Activated CD4-positive, alpha-beta T cell treated with anti-CD3 and anti-CD28 coated beads for 36 hours (primary cell): ENCODE data around the gene SLC25A34. TPM values are rescaled to one million over a fixed set of nuclear protein-coding genes. Genes with fewer than 3 reads are reported as not detected.
A peak's percentile ranks its signal among the peaks of the same experiment; 100 is the strongest.

ENCODE experiments used
- ATAC-seq: fragments of 200-7000 bp; cut with Tn5 transposase; one replicate; pipeline ENCODE4 v1.10.0; 2021; ENCODE audit warnings: mild to moderate bottlenecking, moderate library complexity
- CTCF ChIA-PET: fragments of 350-600 bp; sonication (Branson Sonifier 250); formaldehyde crosslinking; loops from one replicate; lab custom pipeline; 2021; ENCODE audit warnings: antibody characterized with exemption; lab: Charles Lee
- POLR2A ChIA-PET: fragments of 350-600 bp; sonication (Branson Sonifier 250); formaldehyde crosslinking; loops from one replicate; lab custom pipeline; 2021; ENCODE audit warnings: antibody characterized with exemption, inconsistent platforms; lab: Charles Lee
- DNase-seq: peaks from one replicate; pipeline ENCODE4 v3.0.0-alpha.2; 2020
- H3K27ac Mint-ChIP-seq: one replicate; pipeline ENCODE4 v1.8.0; 2021; ENCODE audit warnings: mixed read lengths
- H3K27me3 Mint-ChIP-seq: one replicate; pipeline ENCODE4 v1.8.0; 2021; ENCODE audit warnings: mixed read lengths
- H3K36me3 Mint-ChIP-seq: one replicate; pipeline ENCODE4 v1.8.0; 2021; ENCODE audit warnings: low read depth, mixed read lengths
- H3K4me1 Mint-ChIP-seq: one replicate; pipeline ENCODE4 v1.8.0; 2021; ENCODE audit warnings: mixed read lengths
- H3K4me3 Mint-ChIP-seq: one replicate; pipeline ENCODE4 v1.8.0; 2021; ENCODE audit warnings: mild to moderate bottlenecking, moderate library complexity, mixed read lengths
- H3K9me3 Mint-ChIP-seq: one replicate; pipeline ENCODE4 v1.8.0; 2021; ENCODE audit warnings: low read depth, mixed read lengths
- intact Hi-C, 2 experiments: fragments of 100-400 bp; cut with DNase I in 1 of 2; cut with micrococcal nuclease in 1 of 2; formaldehyde crosslinking; loops; one replicate each; pipeline versions ENCODE4 v1.14.2 to v1.15.1; 2022 to 2024; cut with DNase I, micrococcal nuclease
- total RNA-seq, 2 experiments: library from RNA; stranded (reverse); gene quantifications; one replicate each; pipeline ENCODE4 v1.2.3, GENCODE V29; 2021

Gene SLC25A34
- total RNA-seq, 2 experiments from 2014 or later, result 0.82 to 0.86 TPM

DNA sequence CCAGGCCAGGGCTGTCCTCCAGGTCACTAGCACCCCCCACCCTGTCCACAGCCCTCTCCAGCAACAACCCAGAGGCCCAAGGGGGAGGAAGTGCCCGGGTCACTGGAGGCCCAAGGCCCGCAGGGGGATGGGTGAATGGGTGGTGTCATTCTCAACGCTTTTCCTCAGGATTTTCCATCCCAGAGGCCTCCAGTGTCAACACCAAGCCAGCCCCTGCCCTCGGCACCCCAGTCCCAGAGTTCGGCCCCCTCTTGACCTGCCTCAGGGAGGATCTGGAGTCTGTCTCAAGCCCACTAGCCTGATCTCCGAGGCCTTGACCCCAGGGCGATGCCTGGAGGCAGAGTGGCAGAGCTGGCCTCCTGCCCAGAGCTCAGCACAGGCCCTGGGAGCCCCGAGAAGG is 11.3 kb downstream of the SLC25A34 start:
- no peaks in the 10 kb centered on the region for H3K4me1 Mint-ChIP-seq
- no peak for DNase-seq
- no peaks in the 10 kb centered on the region for H3K9me3 Mint-ChIP-seq
- no peak overlapping the region for H3K4me3 Mint-ChIP-seq
- no peaks in the 10 kb centered on the region for H3K36me3 Mint-ChIP-seq
- CTCF ChIA-PET, result interaction anchor here (0.6 kb wide), 1 partner anchor 69 kb away, joined by 3 read pairs; no protein-coding TSS in a partner anchor
- H3K27me3 Mint-ChIP-seq, result no peaks in the 10 kb centered on the region
- intact Hi-C loops, result no loop called here
- H3K27ac Mint-ChIP-seq, result no peak overlapping the region
- POLR2A ChIA-PET, result no interaction called here
- ATAC-seq, result no peak

DNA sequence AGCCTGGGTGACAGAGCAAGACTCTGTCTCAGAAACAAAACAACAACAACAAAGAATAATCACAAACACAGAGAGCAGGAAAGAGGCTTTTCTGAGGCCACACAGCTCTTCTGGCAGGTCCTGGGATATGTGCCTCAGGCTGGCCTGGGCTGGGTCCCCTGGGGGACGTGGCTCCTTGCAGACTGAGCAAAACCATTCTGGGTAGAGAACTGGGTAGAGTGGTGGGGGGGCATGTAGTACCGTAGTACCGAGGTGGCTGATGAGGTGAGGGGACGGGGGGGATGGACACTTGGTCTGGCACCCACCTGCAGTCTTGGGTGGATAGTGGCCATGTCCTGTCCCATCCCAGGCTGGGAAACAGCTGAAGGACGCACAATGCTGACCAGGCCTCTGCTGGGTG is 12.2 kb downstream of the SLC25A34 start:
- no peak for ATAC-seq
- H3K36me3 Mint-ChIP-seq, result no peaks in the 10 kb centered on the region
- ChIA-PET POLR2A (no interaction called here), CTCF (no interaction called here)
- no peaks in the 10 kb centered on the region for H3K27me3 Mint-ChIP-seq
- H3K27ac Mint-ChIP-seq, result no peak overlapping the region
- no peak for DNase-seq
- H3K4me1 Mint-ChIP-seq, result no peaks in the 10 kb centered on the region
- no peaks in the 10 kb centered on the region for H3K9me3 Mint-ChIP-seq
- no peak overlapping the region for H3K4me3 Mint-ChIP-seq
- intact Hi-C loops, result no loop called here

DNA sequence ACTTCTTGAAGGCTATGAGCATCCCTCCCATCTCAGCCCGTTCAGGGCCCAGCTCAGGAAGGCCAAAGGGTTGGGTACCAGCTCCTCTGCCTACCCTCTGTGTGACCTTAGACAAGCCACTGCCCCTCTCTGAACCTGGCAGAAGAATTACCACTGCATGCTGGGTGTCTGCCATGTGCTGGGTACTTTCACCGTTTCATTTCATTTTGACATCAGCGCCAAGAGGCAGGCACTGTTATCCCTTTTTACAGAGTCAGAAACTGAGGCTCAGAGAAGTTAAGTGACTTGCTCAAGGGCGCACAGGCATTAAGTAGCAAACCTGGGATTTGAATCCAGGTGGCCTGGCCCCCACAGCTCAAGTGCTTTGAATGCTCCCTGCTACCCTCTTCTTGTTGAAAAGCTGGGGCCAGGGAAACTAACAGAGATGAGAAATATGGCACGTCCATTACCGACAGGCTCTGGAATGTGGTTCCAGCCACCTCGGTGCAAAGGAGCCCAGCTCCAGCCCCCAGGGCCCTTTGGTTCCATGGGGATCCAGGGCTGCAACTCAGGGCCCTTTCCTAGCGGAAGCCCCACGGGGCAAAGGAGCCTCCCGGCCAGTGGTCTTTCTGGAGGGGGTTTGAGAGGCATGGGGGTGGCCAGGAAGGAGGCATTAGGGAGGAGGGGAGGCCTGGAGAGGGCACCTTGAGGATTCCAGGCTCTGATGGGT is 12.8 kb downstream of the SLC25A34 start:
- CTCF ChIA-PET, result no interaction called here
- H3K9me3 Mint-ChIP-seq, result no peaks in the 10 kb centered on the region
- intact Hi-C loops, result no loop called here
- H3K27me3 Mint-ChIP-seq, result no peaks in the 10 kb centered on the region
- H3K36me3 Mint-ChIP-seq, result no peaks in the 10 kb centered on the region
- H3K27ac Mint-ChIP-seq, result no peak overlapping the region
- DNase-seq (no peak), ATAC-seq (no peak)
- POLR2A ChIA-PET, result no interaction called here
- no peak overlapping the region for H3K4me3 Mint-ChIP-seq
- H3K4me1 Mint-ChIP-seq, result no peaks in the 10 kb centered on the region

DNA sequence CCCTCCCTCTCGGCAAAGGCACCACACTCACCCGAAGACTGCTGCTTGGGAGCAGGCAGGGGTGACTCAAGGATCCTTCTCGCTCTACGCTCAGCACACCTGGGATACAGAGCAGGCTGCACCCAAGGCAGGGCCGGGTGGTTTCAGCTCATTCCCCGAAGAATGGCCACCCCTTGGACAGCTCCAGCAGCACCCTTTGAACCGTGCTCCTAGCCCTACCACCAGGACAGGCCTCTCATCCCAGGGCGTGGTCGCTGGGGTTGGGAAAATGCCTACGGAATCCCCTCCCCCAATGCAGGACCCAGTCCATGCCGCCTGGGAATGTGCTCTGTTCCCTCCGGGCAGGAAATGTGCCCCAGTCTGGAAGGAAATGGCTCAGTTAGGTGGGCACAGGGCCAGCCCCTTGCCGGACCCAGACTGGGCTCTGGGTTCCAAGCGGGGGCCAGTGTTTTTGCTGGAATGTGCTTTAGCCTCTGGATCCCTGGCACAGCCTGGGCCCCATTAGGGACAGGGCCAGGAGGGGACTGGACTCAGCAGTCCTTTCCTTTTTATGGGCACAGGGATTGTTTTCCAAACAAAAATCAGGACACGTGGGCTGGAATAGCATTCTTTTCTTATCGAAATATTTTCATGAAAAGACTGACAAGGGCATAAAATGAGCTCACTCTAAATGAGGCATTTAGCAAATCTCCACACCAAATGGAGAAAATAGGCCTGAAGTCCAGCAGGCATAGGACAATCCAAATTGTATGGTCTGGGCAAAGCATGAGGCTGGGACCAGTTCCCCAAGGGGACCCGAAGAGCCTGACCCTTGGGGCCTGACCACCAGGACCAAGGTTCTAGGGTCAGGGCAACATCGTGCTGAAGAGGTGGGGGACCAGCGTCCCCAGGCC is 13.6 kb downstream of the SLC25A34 start:
- Mint-ChIP-seq H3K27me3 (no peaks in the 10 kb centered on the region), H3K4me1 (no peaks in the 10 kb centered on the region), H3K4me3 (no peak overlapping the region), H3K9me3 (no peaks in the 10 kb centered on the region), H3K27ac (no peak overlapping the region), H3K36me3 (no peaks in the 10 kb centered on the region)
- DNase-seq (no peak), ATAC-seq (no peak)
- intact Hi-C loops, result no loop called here
- CTCF ChIA-PET, result no interaction called here
- POLR2A ChIA-PET, result no interaction called here

DNA sequence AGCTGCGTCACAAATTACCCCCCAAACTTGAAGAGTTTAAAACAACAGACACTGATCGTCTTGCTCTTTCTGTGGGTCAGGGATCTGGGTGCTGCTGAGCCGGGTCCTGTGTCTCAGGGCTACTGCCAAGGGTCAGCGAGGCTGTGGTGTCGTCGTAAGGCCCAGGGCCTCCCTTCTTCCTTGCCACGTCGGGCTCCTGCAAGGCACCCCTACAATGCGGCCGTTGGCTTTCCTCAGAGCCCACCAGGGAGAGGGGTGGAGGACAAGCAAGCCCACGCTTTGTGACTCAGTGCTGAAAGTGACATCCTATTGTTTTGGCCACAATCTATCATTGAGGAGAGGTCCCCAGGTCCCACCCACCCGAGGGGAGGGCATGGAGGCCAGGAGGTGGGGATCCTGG is 14.9 kb downstream of the SLC25A34 start:
- ATAC-seq (no peak), DNase-seq (no peak)
- H3K9me3 Mint-ChIP-seq, result no peaks in the 10 kb centered on the region
- ChIA-PET CTCF (interaction anchor here (0.6 kb wide), 1 partner anchor 41 kb away, joined by 3 read pairs; no protein-coding TSS in a partner anchor), POLR2A (no interaction called here)
- H3K27ac Mint-ChIP-seq, result no peak overlapping the region
- intact Hi-C loops, result no loop called here
- peaks cover 4% of the 10 kb centered on the region for H3K27me3 Mint-ChIP-seq
- H3K4me3 Mint-ChIP-seq, result no peak overlapping the region
- H3K36me3 Mint-ChIP-seq, result no peaks in the 10 kb centered on the region
- no peaks in the 10 kb centered on the region for H3K4me1 Mint-ChIP-seq

DNA sequence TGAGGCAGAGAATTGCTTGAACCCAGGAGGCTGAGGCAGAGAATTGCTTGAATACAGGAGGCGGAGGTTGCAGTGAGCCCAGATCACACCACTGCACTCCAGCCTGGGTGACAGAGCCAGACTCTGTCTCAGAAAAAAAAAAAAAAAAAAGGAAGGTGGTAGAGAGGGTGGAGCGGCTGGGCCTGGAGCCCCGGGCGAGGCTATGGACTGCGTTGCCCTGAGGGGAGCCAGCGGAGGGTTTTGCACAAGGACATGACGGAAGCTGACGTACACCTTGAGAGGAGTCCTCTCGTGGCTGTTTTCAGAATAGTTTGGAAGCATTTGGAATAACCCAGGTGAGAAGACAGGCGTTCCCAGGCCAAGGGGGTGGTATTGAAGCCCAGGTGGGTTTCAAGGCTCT is 15.7 kb downstream of the SLC25A34 start:
- peaks cover 5% of the 10 kb centered on the region for H3K4me1 Mint-ChIP-seq
- CTCF ChIA-PET, result no interaction called here
- peaks cover 11% of the 10 kb centered on the region for H3K27me3 Mint-ChIP-seq
- POLR2A ChIA-PET, result no interaction called here
- DNase-seq (no peak), ATAC-seq (no peak)
- no peaks in the 10 kb centered on the region for H3K36me3 Mint-ChIP-seq
- H3K4me3 Mint-ChIP-seq, result no peak overlapping the region
- intact Hi-C loops, result no loop called here
- no peak overlapping the region for H3K27ac Mint-ChIP-seq
- no peaks in the 10 kb centered on the region for H3K9me3 Mint-ChIP-seq

DNA sequence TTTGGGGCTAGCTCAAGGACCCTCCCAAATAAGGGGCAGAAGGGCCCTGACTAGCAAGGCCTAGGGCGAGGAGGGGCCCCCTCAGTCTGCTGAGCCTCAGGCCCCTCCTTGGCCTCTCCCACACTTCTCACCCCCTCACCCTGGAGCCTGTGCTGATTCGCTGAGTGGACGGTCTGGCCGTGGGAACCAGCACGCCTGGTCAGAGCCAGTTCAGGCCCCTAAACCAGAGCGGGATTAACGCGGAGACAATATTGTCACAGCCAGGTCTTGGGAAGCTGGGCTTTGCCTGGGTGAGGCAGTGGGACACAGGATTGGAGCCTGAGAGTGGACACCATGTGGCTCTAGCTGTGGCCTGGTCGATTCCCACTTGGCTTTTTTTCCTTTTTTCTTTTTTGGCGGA is 17.7 kb downstream of the SLC25A34 start:
- Mint-ChIP-seq H3K4me3 (no peak overlapping the region), H3K4me1 (peaks cover 8% of the 10 kb centered on the region), H3K27me3 (peaks cover 22% of the 10 kb centered on the region), H3K36me3 (no peaks in the 10 kb centered on the region), H3K9me3 (no peaks in the 10 kb centered on the region), H3K27ac (no peak overlapping the region)
- intact Hi-C loops, result no loop called here
- ChIA-PET POLR2A (no interaction called here), CTCF (no interaction called here)
- ATAC-seq, result no peak
- no peak for DNase-seq

DNA sequence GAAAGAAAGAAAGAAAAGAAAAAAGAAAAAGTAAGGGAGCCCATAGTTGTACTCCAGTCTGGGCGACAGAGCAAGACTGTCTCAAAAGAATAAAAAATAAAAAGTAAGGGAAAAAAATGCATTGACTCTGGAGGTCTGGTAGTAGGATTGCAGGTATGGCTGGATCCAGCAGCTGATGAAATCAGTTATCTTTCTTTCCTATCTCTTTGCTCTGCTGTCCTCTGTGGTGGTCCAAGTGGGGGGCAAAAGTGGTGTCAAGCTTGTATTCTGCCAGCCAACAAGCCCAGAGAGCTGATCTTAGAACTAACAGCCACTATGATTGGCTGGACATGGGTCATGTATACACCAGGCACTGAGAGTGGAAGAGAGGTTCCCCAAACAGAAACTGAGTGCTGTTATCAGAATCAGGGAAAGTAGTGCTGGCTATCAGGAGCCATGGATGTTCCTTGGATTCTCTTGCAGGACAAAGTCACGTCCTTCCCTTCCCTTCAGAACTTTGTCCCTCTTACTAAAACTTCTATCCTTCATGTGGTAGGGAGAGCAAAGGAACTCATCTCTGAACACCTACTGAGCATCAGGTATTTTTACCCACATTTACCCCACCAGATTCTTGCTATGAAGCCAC is 19.1 kb downstream of the SLC25A34 start:
- intact Hi-C loops, result no loop called here
- H3K9me3 Mint-ChIP-seq, result no peaks in the 10 kb centered on the region
- H3K27ac Mint-ChIP-seq, result no peak overlapping the region
- ATAC-seq (no peak), DNase-seq (no peak)
- H3K4me1 Mint-ChIP-seq, result peaks cover 8% of the 10 kb centered on the region
- ChIA-PET POLR2A (no interaction called here), CTCF (no interaction called here)
- no peak overlapping the region for H3K4me3 Mint-ChIP-seq
- H3K27me3 Mint-ChIP-seq, result peaks cover 25% of the 10 kb centered on the region
- no peaks in the 10 kb centered on the region for H3K36me3 Mint-ChIP-seq

DNA sequence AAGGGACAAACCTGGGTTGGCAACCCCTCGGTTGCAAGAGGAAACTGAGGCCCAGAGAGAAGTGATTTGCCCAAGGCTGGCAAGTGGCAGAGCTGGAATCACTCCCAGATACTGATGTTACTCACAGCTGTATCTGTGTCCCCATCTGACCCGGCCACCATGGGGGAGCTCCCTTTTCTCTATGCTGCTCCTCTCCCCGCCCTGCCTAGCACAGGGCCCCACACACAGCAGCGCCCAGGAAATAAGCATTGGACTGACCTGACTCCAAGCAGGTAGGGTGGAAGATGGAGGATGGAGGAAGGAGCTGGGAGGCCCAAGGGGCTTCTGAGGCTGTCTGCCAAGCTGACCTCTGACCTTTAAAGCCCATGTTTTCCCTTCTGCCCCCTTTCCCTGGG is 19.6 kb downstream of the SLC25A34 start:
- POLR2A ChIA-PET, result no interaction called here
- DNase-seq, result no peak
- no peak for ATAC-seq
- no peaks in the 10 kb centered on the region for H3K9me3 Mint-ChIP-seq
- H3K4me3 Mint-ChIP-seq, result no peak overlapping the region
- H3K27me3 Mint-ChIP-seq, result peaks cover 26% of the 10 kb centered on the region
- H3K36me3 Mint-ChIP-seq, result no peaks in the 10 kb centered on the region
- H3K4me1 Mint-ChIP-seq, result peaks cover 8% of the 10 kb centered on the region
- intact Hi-C loops, result no loop called here
- CTCF ChIA-PET, result no interaction called here
- H3K27ac Mint-ChIP-seq, result no peak overlapping the region

DNA sequence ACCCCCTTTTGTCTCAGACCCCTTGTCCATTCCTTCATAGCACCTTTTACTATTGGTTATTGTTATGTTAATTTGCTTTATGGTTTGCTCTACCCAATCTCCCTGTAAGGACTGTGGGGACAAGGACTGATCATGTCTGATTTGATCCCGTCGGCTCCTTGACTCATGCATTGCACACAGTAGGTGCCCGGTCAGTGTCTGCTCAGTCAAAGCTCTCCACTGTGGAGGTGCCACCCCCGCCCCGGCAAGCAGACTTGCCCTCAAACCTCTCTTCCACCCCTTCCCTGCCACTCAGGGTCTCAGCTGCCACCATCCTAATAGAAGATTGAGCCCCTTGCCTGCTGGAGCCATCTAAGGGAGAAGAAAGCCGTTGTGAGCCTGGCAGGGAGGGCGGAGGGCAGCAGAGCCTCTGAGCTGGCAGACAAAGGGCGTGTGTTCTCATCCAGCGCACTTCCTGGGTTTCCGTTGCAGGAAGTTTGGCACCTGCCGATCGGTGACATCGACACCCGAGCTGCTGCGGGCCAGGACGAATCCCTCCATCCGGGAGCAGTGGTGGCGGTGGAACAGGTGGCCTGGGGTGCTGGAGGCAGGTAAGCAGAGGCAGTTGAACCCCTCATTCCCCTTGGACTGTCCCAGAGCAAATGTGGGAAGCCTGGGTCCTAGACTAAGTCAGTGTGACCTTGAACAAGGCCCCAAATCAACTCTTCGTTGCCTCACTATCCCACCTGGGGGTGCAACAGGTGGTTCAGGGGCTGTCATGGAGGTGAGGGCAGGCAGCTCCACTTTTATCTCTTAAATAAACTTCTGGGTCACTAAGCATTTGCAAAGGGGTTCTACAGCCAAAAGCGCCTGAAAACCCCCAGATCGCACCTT is 20.3 kb downstream of the SLC25A34 start:
- peaks cover 8% of the 10 kb centered on the region for H3K4me1 Mint-ChIP-seq

DNA sequence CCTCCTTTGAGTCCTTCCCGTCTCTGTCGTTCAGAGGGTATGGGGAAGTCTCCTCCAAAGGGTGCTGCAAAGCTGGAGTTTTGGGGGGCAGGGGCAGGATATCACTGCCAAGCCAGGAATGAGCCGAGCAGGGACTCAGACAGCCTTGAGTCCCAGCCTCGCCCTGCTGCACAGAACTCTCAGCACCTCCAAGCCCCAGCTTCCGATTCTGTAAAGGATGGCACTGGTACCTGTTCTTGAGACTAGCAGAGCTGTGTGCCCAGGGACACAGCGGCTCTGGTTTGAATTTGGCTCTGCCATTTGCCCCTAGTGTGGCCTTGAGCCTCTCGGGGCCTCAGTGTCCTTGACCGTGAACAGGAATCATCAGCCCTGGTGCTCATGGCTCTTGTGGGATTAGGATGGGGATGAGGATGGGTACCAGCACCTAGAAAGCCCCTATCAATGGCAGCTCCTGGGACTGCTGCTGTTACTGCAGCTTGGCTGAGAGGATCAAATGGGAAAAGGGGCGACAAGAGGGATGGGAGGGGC is 21.0 kb downstream of the SLC25A34 start:
- POLR2A ChIA-PET, result interaction anchor here (0.7 kb wide), 1 partner anchor 194 kb away, joined by 3 read pairs; no protein-coding TSS in a partner anchor
- peaks cover 8% of the 10 kb centered on the region for H3K4me1 Mint-ChIP-seq
- CTCF ChIA-PET, result no interaction called here
- ATAC-seq (no peak), DNase-seq (no peak)
- intact Hi-C loops, result no loop called here
- H3K27ac Mint-ChIP-seq, result no peak overlapping the region
- peaks cover 32% of the 10 kb centered on the region for H3K27me3 Mint-ChIP-seq
- no peaks in the 10 kb centered on the region for H3K36me3 Mint-ChIP-seq
- no peak overlapping the region for H3K4me3 Mint-ChIP-seq
- no peaks in the 10 kb centered on the region for H3K9me3 Mint-ChIP-seq

More for the DNA sequence above, 20.3 kb downstream of the SLC25A34 start:
- ATAC-seq (no peak), DNase-seq (peak; percentile 34)
- intact Hi-C loops, result no loop called here
- H3K9me3 Mint-ChIP-seq, result no peaks in the 10 kb centered on the region
- ChIA-PET POLR2A (interaction anchor here (0.7 kb wide), 1 partner anchor 194 kb away, joined by 3 read pairs; no protein-coding TSS in a partner anchor), CTCF (interaction anchor here (0.6 kb wide), 1 partner anchor 10 kb away, joined by 4 read pairs; no protein-coding TSS in a partner anchor)
- H3K27me3 Mint-ChIP-seq, result peaks cover 28% of the 10 kb centered on the region
- H3K36me3 Mint-ChIP-seq, result no peaks in the 10 kb centered on the region
- no peak overlapping the region for H3K27ac Mint-ChIP-seq
- H3K4me3 Mint-ChIP-seq, result no peak overlapping the region
